ENCODE data around the gene RPS6KA5.

GRCh38 chr14:91016800-91017410 is 43.5 kb downstream of the RPS6KA5 start:
- TF ChIP-seq CTCF (IDR thresholded peaks at IDR 0.05; ENCODE audit: borderline replicate concordance, extremely low read depth, low read length, poor library complexity, severe bottlenecking), result no peak
- TF ChIP-seq EZH2 (IDR thresholded peaks at IDR 0.05; ENCODE audit: borderline replicate concordance, low read depth, low read length, severe bottlenecking), result no peak
